Stomach smooth muscle (tissue), 2 donors: ENCODE measurements around the gene TRAF2.

Experiments used
- H3K27ac ChIP-seq: one replicate; pipeline ENCODE4 v1.7.0; 2013; ENCODE audit warnings: mild to moderate bottlenecking, low read length, inconsistent platforms
- H3K27me3 ChIP-seq, 2 donors: one replicate each; pipeline ENCODE4 v1.7.0; 2013; ENCODE audit warnings: low read length in 2 of 2; ENCODE audit not compliant: insufficient read depth in 2 of 2, control insufficient read depth in 1 of 2
- H3K36me3 ChIP-seq, 2 donors: one replicate each; pipeline ENCODE4 v1.7.0; 2013; ENCODE audit warnings: low read length in 2 of 2; ENCODE audit not compliant: control insufficient read depth in 2 of 2, insufficient read depth in 2 of 2
- H3K4me1 ChIP-seq: one replicate; pipeline ENCODE4 v1.7.0; 2013; ENCODE audit warnings: low read length; ENCODE audit not compliant: control insufficient read depth, insufficient read depth
- H3K4me3 ChIP-seq, 2 donors: one replicate each; pipeline ENCODE4 v1.7.0; 2013; ENCODE audit warnings: low read length in 2 of 2
- H3K9ac ChIP-seq, 2 donors: one replicate each; pipeline ENCODE4 v1.7.0; 2013; ENCODE audit warnings: low read length in 2 of 2, mild to moderate bottlenecking in 1 of 2
- H3K9me3 ChIP-seq, 2 donors: one replicate each; pipeline ENCODE4 v1.7.0; 2013; ENCODE audit warnings: low read length in 2 of 2; ENCODE audit not compliant: control insufficient read depth in 2 of 2
- donor health status: healthy.
- donor health status: Pancreatic carcinoma.

The TRAF2 gene

GRCh38 chr9:136888454-136888853 lies 2.1 kb downstream of the TRAF2 start:
- no peaks in the 10 kb centered on the region for H3K27me3 ChIP-seq
- no peaks in the 10 kb centered on the region for H3K9me3 ChIP-seq
- no peak overlapping the region for H3K9ac ChIP-seq
- peaks cover 0 to 11% of the 10 kb centered on the region in 2 donors for H3K36me3 ChIP-seq
- no peak overlapping the region for H3K4me3 ChIP-seq
- no peak overlapping the region for H3K27ac ChIP-seq
- peaks cover 19% of the 10 kb centered on the region for H3K4me1 ChIP-seq

- H3K9me3 ChIP-seq: no peaks in the 10 kb centered on the region
- no peaks in the 10 kb centered on the region for H3K27me3 ChIP-seq
- no peak overlapping the region for H3K9ac ChIP-seq
- H3K4me3 ChIP-seq: no peak overlapping the region
- H3K4me1 ChIP-seq: peaks cover 19% of the 10 kb centered on the region
- H3K27ac ChIP-seq: no peak overlapping the region
- H3K36me3 ChIP-seq: peaks cover 0 to 11% of the 10 kb centered on the region in 2 donors
These were observed 3.5 kb downstream of the TRAF2 start for GRCh38 chr9:136889858-136890257.

- Histone ChIP-seq H3K36me3 (peaks cover 0 to 11% of the 10 kb centered on the region in 2 donors), H3K9ac (no peak overlapping the region), H3K4me3 (no peak overlapping the region), H3K9me3 (no peaks in the 10 kb centered on the region), H3K27ac (no peak overlapping the region), H3K27me3 (no peaks in the 10 kb centered on the region), H3K4me1 (peaks cover 15% of the 10 kb centered on the region)
These were observed 4.3 kb downstream of the TRAF2 start for GRCh38 chr9:136890661-136891060.

- Histone ChIP-seq H3K36me3 (peaks cover 8 to 15% of the 10 kb centered on the region in 2 donors), H3K27me3 (no peaks in the 10 kb centered on the region), H3K9ac (no peak overlapping the region), H3K9me3 (no peaks in the 10 kb centered on the region), H3K4me3 (no peak overlapping the region), H3K4me1 (peaks cover 8% of the 10 kb centered on the region), H3K27ac (no peak overlapping the region)
These were observed 9.7 kb downstream of the TRAF2 start for GRCh38 chr9:136896027-136896426.

GRCh38 chr9:136898483-136899100 lies 12.3 kb downstream of the TRAF2 start:
- H3K27me3 ChIP-seq: no peaks in the 10 kb centered on the region
- H3K4me3 ChIP-seq: no peak overlapping the region
- H3K9ac ChIP-seq: no peak overlapping the region
- peaks cover 33% of the 10 kb centered on the region for H3K4me1 ChIP-seq
- H3K9me3 ChIP-seq: no peaks in the 10 kb centered on the region
- no peak overlapping the region for H3K27ac ChIP-seq
- peaks cover 8 to 11% of the 10 kb centered on the region in 2 donors for H3K36me3 ChIP-seq

- peaks cover 33% of the 10 kb centered on the region for H3K4me1 ChIP-seq
- peaks cover 8 to 11% of the 10 kb centered on the region in 2 donors for H3K36me3 ChIP-seq
- H3K27me3 ChIP-seq: no peaks in the 10 kb centered on the region
- H3K9ac ChIP-seq: no peak overlapping the region
- no peak overlapping the region for H3K4me3 ChIP-seq
- H3K27ac ChIP-seq: no peak overlapping the region
- H3K9me3 ChIP-seq: no peaks in the 10 kb centered on the region
These were observed 12.9 kb downstream of the TRAF2 start for GRCh38 chr9:136899196-136899595.

- Histone ChIP-seq H3K36me3 (peaks cover 8 to 11% of the 10 kb centered on the region in 2 donors), H3K27ac (peak overlapping the region; percentile 75), H3K9ac (peak overlapping the region in 1 of 2 donors; percentile 13)
These were observed 14.2 kb downstream of the TRAF2 start for GRCh38 chr9:136900556-136900955.

GRCh38 chr9:136900988-136901515 lies 14.7 kb downstream of the TRAF2 start:
- Histone ChIP-seq H3K27ac (peak overlapping the region; percentile 75), H3K4me3 (peak overlapping the region; percentile 11 to 55), H3K9me3 (no peaks in the 10 kb centered on the region), H3K36me3 (peaks cover 8 to 11% of the 10 kb centered on the region in 2 donors), H3K27me3 (no peaks in the 10 kb centered on the region), H3K9ac (peak overlapping the region; percentile 56 to 62), H3K4me1 (peaks cover 33% of the 10 kb centered on the region)

More at GRCh38 chr9:136900556-136900955, 14.2 kb downstream of the TRAF2 start:
- H3K9me3 ChIP-seq: no peaks in the 10 kb centered on the region
- H3K4me3 ChIP-seq: no peak overlapping the region
- no peaks in the 10 kb centered on the region for H3K27me3 ChIP-seq
- peaks cover 33% of the 10 kb centered on the region for H3K4me1 ChIP-seq

- H3K27ac ChIP-seq: peak overlapping the region; percentile 75
- peaks cover 8 to 12% of the 10 kb centered on the region in 2 donors for H3K36me3 ChIP-seq
- H3K4me3 ChIP-seq: peak overlapping the region; percentile 34 to 55
- H3K27me3 ChIP-seq: no peaks in the 10 kb centered on the region
- no peaks in the 10 kb centered on the region for H3K9me3 ChIP-seq
- H3K4me1 ChIP-seq: peaks cover 33% of the 10 kb centered on the region
- peak overlapping the region; percentile 56 to 62 for H3K9ac ChIP-seq
These were observed 15.4 kb downstream of the TRAF2 start for GRCh38 chr9:136901516-136902258.

- Histone ChIP-seq H3K9me3 (no peaks in the 10 kb centered on the region), H3K36me3 (peaks cover 8 to 15% of the 10 kb centered on the region in 2 donors), H3K9ac (peak overlapping the region; percentile 56 to 62), H3K27me3 (no peaks in the 10 kb centered on the region), H3K27ac (peak overlapping the region; percentile 75), H3K4me3 (peak overlapping the region; percentile 34 to 55), H3K4me1 (peaks cover 33% of the 10 kb centered on the region)
These were observed 16.0 kb downstream of the TRAF2 start for GRCh38 chr9:136902259-136902821.
